ENCODE results near the gene FERD3L. TPM values are rescaled to one million over a fixed set of nuclear protein-coding genes. Genes with fewer than 3 reads are reported as not detected.

Gene FERD3L
- polyA plus RNA-seq, 2 donors: not detected

Other genes starting within 250 kb of the FERD3L start
- 1 to 10 TPM; 2.6 to 5.6 TPM for gene TWIST1, start 27.8 kb downstream of the FERD3L start, polyA plus RNA-seq